Measurements from ENCODE around the gene ATXN2L. TPM values are rescaled to one million over a fixed set of nuclear protein-coding genes. Genes with fewer than 3 reads are reported as not detected.
A peak's percentile ranks its signal among the peaks of the same experiment; 100 is the strongest.
"Not testable (repeated sequence)": the region's sequence is repeated elsewhere in the genome, so short reads cannot be mapped to it uniquely, and the experiment has no call there.

The ATXN2L gene
- total and polyA plus RNA-seq, 4 donors = 23.1 to 40.7 (median 32.8) TPM

- not testable (repeated sequence) for H3K9ac ChIP-seq (ENCODE audit: low read depth in 1 of 2, low read length in 2 of 2); DNase-seq (ENCODE audit: low spot score); H3K4me3 ChIP-seq (ENCODE audit: low read depth in 1 of 3, low read length in 3 of 3); H3K27me3 ChIP-seq (ENCODE audit: control insufficient read depth in 4 of 4, insufficient read depth in 4 of 4, low read length in 3 of 4); H3K36me3 ChIP-seq (ENCODE audit: control insufficient read depth in 4 of 4, insufficient read depth in 3 of 4, low read depth in 1 of 4, low read length in 3 of 4); H3K4me1 ChIP-seq (ENCODE audit: control insufficient read depth in 4 of 4, insufficient read depth in 4 of 4, low read length in 3 of 4); H3K27ac ChIP-seq (ENCODE audit: low read depth in 1 of 2, low read length in 2 of 2); H3K9me3 ChIP-seq (ENCODE audit: control insufficient read depth in 4 of 4, low read length in 3 of 4)
- WGBS = 43% methylated on average over 8 of the region's 13 CpGs
- TF ChIP-seq, protein P1, sequence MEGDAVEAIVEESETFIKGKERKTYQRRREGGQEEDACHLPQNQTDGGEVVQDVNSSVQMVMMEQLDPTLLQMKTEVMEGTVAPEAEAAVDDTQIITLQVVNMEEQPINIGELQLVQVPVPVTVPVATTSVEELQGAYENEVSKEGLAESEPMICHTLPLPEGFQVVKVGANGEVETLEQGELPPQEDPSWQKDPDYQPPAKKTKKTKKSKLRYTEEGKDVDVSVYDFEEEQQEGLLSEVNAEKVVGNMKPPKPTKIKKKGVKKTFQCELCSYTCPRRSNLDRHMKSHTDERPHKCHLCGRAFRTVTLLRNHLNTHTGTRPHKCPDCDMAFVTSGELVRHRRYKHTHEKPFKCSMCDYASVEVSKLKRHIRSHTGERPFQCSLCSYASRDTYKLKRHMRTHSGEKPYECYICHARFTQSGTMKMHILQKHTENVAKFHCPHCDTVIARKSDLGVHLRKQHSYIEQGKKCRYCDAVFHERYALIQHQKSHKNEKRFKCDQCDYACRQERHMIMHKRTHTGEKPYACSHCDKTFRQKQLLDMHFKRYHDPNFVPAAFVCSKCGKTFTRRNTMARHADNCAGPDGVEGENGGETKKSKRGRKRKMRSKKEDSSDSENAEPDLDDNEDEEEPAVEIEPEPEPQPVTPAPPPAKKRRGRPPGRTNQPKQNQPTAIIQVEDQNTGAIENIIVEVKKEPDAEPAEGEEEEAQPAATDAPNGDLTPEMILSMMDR (IDR thresholded peaks at IDR 0.05; ENCODE audit: low read depth, low read length, missing input control) = peak; percentile 41
- peak; percentile 64 to 70 for TF ChIP-seq RAD21 (IDR thresholded peaks at IDR 0.05)
These were observed 20.4 kb upstream of the ATXN2L start for GRCh38 chr16:28802235-28803019.

DNA sequence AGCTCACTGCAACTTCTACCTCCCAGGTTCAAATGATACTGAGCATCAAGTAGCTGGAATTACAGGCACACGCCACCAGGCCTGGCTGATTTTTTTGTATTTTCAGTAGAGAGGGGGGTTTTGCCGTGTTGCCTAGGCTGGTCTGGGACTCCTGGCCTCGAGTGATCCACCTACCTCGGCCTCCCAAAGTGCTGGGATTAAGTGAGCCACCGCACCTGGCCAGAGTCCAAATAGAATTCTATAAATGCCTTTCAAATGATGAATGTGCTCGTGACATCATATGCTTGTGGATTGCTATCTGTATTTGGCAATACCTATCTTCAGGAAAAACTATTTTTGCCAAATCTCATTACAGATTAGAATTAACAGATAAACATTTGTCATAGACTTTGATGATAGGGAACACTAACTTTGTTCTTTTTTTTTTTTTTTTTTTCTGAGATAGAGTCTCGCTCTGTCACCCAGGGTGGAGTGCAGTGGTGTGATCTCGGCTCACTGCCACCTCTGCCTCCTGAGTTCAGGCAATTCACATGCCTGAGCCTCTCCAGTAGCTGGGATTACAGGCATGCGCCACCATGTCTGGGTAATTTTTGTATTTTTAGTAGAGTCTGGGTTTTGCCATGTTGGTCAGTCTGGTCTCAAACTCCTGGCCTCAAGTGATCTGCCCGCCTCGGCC lies 15.2 kb upstream of the ATXN2L start:
- H3K4me1 ChIP-seq (ENCODE audit: control insufficient read depth in 4 of 4, insufficient read depth in 4 of 4, low read length in 3 of 4); H3K9ac ChIP-seq (ENCODE audit: low read depth in 1 of 2, low read length in 2 of 2); H3K36me3 ChIP-seq (ENCODE audit: control insufficient read depth in 4 of 4, insufficient read depth in 3 of 4, low read depth in 1 of 4, low read length in 3 of 4); H3K27me3 ChIP-seq (ENCODE audit: control insufficient read depth in 4 of 4, insufficient read depth in 4 of 4, low read length in 3 of 4); H3K27ac ChIP-seq (ENCODE audit: low read depth in 1 of 2, low read length in 2 of 2); DNase-seq (ENCODE audit: low spot score); H3K4me3 ChIP-seq (ENCODE audit: low read depth in 1 of 3, low read length in 3 of 3); H3K9me3 ChIP-seq (ENCODE audit: control insufficient read depth in 4 of 4, low read length in 3 of 4): not testable (repeated sequence)
- WGBS = no CpG with 5 or more reads among the region's 11 CpGs

DNA sequence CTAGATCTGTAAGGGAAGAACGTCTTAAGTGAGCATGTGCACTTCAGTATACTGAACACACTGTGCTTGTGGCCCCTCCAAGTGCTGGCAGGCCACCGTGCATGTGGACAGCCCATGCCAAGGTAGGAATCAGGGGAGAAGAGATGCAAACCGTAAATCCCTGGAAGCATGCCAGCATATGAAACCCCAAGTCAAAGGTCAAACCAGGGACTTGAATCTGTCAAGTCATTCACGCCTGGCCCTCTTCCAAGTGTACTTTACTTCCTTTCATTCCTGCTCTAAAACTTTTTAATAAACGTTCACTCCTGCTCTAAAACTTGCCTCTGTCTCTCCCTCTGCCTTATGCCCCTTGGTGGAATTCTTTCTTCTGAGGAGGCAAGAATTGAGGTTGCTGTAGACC lies 2.8 kb upstream of the ATXN2L start:
- H3K9me3 ChIP-seq (ENCODE audit: control insufficient read depth in 4 of 4, low read length in 3 of 4) = no peaks in the 10 kb centered on the region
- peaks cover 9 to 37% (median 25%) of the 10 kb centered on the region in 4 donors for H3K4me1 ChIP-seq (ENCODE audit: control insufficient read depth in 4 of 4, insufficient read depth in 4 of 4, low read length in 3 of 4)
- TF ChIP-seq SP1 (IDR thresholded peaks at IDR 0.05) (peak; percentile 35), RXRA (IDR thresholded peaks at IDR 0.05) (peak; percentile 22 to 41), RAD21 (IDR thresholded peaks at IDR 0.05) (no peak), NR2F2 (IDR thresholded peaks at IDR 0.05) (no peak), EGR1 (IDR thresholded peaks at IDR 0.05; ENCODE audit: low read depth in 2 of 2) (no peak), JUND (IDR thresholded peaks at IDR 0.05) (no peak), YY1 (IDR thresholded peaks at IDR 0.05) (no peak), REST (IDR thresholded peaks at IDR 0.05) (no peak), FOXA1 (IDR thresholded peaks at IDR 0.05) (no peak), HNF4G (IDR thresholded peaks at IDR 0.05) (no peak), HNF4A (conservative IDR thresholded peaks at IDR 0.05) (peak; percentile 36 to 38), MAX (IDR thresholded peaks at IDR 0.05) (no peak)
- WGBS = 39% methylated on average over 5 of the region's 5 CpGs
- no peaks in the 10 kb centered on the region for H3K27me3 ChIP-seq (ENCODE audit: control insufficient read depth in 4 of 4, insufficient read depth in 4 of 4, low read length in 3 of 4)
- peak; percentile 49 for DNase-seq (ENCODE audit: low spot score)
- peak overlapping the region; percentile 30 to 46 for H3K27ac ChIP-seq (ENCODE audit: low read depth in 1 of 2, low read length in 2 of 2)
- H3K9ac ChIP-seq (ENCODE audit: low read depth in 1 of 2, low read length in 2 of 2) = no peak overlapping the region
- H3K36me3 ChIP-seq (ENCODE audit: control insufficient read depth in 4 of 4, insufficient read depth in 3 of 4, low read depth in 1 of 4, low read length in 3 of 4) = no peaks in the 10 kb centered on the region
- H3K4me3 ChIP-seq (ENCODE audit: low read depth in 1 of 3, low read length in 3 of 3) = no peak overlapping the region

All from liver (tissue), 9 donors.